MM.1S (cell line): ENCODE data around the gene SLIT3.

Experiments
- DNase-seq: peaks from one replicate; pipeline ENCODE4 v3.0.0-alpha.2; 2015
- H2AFZ ChIP-seq: fragments of 300-600 bp; sonication (generic); 2 replicates; pipeline ENCODE4 v1.6.0; 2016; ENCODE audit warnings: antibody characterized with exemption, low read length
- H3F3A ChIP-seq: fragments of 300-600 bp; sonication (generic); 2 replicates; pipeline ENCODE4 v1.6.1; 2016; ENCODE audit warnings: mild to moderate bottlenecking, antibody characterized with exemption, low read length, moderate library complexity, mixed read lengths; ENCODE audit not compliant: insufficient read depth
- H3K27ac ChIP-seq: fragments of 300-600 bp; sonication (generic); 2 replicates; pipeline ENCODE4 v1.5.1; 2016; ENCODE audit warnings: mild to moderate bottlenecking, low read length
- H3K27me3 ChIP-seq: fragments of 300-600 bp; sonication (generic); replicated peaks from 2 replicates; pipeline ENCODE4 v1.6.0; 2016; ENCODE audit warnings: low read length; ENCODE audit not compliant: insufficient read depth
- H3K36me3 ChIP-seq: fragments of 300-600 bp; sonication (generic); replicated peaks from 2 replicates; pipeline ENCODE4 v1.6.1; 2016; ENCODE audit warnings: mild to moderate bottlenecking, low read length, mixed read lengths; ENCODE audit not compliant: insufficient read depth
- H3K4me1 ChIP-seq: fragments of 300-600 bp; sonication (generic); 2 replicates; pipeline ENCODE4 v1.6.1; 2016; ENCODE audit warnings: low read length, mixed read lengths
- H3K4me2 ChIP-seq: fragments of 300-600 bp; sonication (generic); 2 replicates; pipeline ENCODE4 v1.6.0; 2016; ENCODE audit warnings: low read depth, low read length
- H3K4me3 ChIP-seq: fragments of 300-600 bp; sonication (generic); 2 replicates; pipeline ENCODE4 v1.5.1; 2016; ENCODE audit warnings: low read length, mixed read lengths
- H3K79me2 ChIP-seq: fragments of 300-600 bp; sonication (generic); 2 replicates; pipeline ENCODE4 v1.6.1; 2016; ENCODE audit warnings: mixed run types, low read length, mixed read lengths
- H3K9ac ChIP-seq: fragments of 300-600 bp; sonication (generic); 2 replicates; pipeline ENCODE4 v1.6.1; 2016; ENCODE audit warnings: low read length, mixed read lengths
- H3K9me2 ChIP-seq: fragments of 300-600 bp; sonication (generic); replicated peaks from 2 replicates; pipeline ENCODE4 v1.6.1; 2016; ENCODE audit warnings: mild to moderate bottlenecking, low read length, mixed read lengths; ENCODE audit not compliant: insufficient read depth
- H3K9me3 ChIP-seq: fragments of 300-600 bp; sonication (generic); replicated peaks from 2 replicates; pipeline ENCODE4 v1.6.1; 2016; ENCODE audit warnings: mild to moderate bottlenecking, low read length, mixed read lengths; ENCODE audit not compliant: insufficient read depth
- H4K20me1 ChIP-seq: fragments of 300-600 bp; sonication (generic); 2 replicates; pipeline ENCODE4 v1.6.1; 2016; ENCODE audit warnings: mild to moderate bottlenecking, low read length, moderate library complexity, mixed read lengths; ENCODE audit not compliant: insufficient read depth
- CTCF ChIP-seq: fragments of 300-600 bp; sonication (generic); IDR thresholded peaks from 2 replicates; pipeline ENCODE4 v1.5.1; 2016; ENCODE audit warnings: antibody characterized with exemption, low read length, mixed read lengths
- EZH2 ChIP-seq: fragments of 300-600 bp; sonication (generic); optimal IDR thresholded peaks from 2 replicates; pipeline ENCODE3; 2017; ENCODE audit warnings: low read depth, mild to moderate bottlenecking, antibody characterized with exemption, low read length, mixed read lengths
- EZH2phosphoT487 ChIP-seq: fragments of 300-600 bp; sonication (generic); IDR thresholded peaks from 2 replicates; pipeline ENCODE4 v1.6.1; 2018; ENCODE audit warnings: antibody characterized with exemption, low read length

The SLIT3 gene

GRCh38 chr5:168976311-168976970 is 324.5 kb downstream of the SLIT3 start:
- Histone ChIP-seq H3K27ac (no peak overlapping the region), H3K4me3 (no peak overlapping the region), H4K20me1 (no peaks in the 10 kb centered on the region), H3K4me1 (no peaks in the 10 kb centered on the region), H3K9ac (no peak overlapping the region), H3K79me2 (no peaks in the 10 kb centered on the region), H3F3A (no peaks in the 10 kb centered on the region), H3K9me3 (no peaks in the 10 kb centered on the region), H3K4me2 (no peak overlapping the region), H3K9me2 (no peaks in the 10 kb centered on the region), H3K27me3 (no peaks in the 10 kb centered on the region), H2AFZ (no peak overlapping the region), H3K36me3 (no peaks in the 10 kb centered on the region)
- no peak for DNase-seq
- TF ChIP-seq EZH2 (no peak), CTCF (no peak)

DNA sequence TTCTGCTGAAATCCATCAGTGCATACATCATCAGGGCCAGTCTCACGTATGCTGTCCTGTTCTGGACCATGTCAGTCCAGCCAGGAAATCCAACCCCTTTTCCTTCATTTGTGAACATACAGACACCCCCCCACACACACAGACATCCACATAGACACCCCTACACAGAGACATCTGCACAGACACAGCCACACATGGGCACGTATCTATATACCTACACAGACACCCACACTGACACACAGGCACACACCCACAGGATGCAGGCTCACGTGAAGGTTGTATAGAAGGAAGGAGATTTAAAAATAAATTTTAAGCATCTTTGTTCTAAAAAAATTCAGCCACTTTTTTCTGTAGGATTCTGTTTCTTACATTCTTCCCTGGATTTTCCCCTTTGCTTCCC is 325.6 kb downstream of the SLIT3 start:
- Histone ChIP-seq H3K36me3 (no peaks in the 10 kb centered on the region), H3K4me2 (no peak overlapping the region)
- DNase-seq = no peak

DNA sequence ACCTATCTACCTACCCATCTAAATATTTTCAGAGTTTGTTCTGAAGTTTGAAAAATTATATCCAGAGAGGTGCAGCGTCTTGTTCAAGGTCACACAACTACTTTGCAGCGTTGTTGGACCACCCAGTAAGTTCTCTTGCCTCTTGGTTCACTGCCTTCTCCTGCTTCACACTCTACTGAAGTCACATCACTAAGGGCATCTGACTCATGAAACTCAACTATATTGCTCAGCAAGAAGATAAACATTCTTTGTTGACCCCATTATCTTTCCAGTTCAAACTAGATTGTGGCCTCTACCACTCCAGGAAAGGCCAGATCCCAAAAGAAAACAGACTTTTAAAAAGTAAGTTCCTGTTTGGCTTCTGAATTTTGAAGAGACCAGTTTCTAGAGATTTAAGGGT is 326.9 kb downstream of the SLIT3 start:
- Histone ChIP-seq H3K9me2 (no peaks in the 10 kb centered on the region), H3K4me2 (no peak overlapping the region), H2AFZ (no peak overlapping the region), H3K9me3 (no peaks in the 10 kb centered on the region), H3K79me2 (no peaks in the 10 kb centered on the region), H3K27me3 (no peaks in the 10 kb centered on the region), H3K4me1 (no peaks in the 10 kb centered on the region), H4K20me1 (no peaks in the 10 kb centered on the region), H3F3A (no peaks in the 10 kb centered on the region), H3K9ac (no peak overlapping the region), H3K36me3 (no peaks in the 10 kb centered on the region), H3K4me3 (no peak overlapping the region), H3K27ac (no peak overlapping the region)
- no peak for TF ChIP-seq EZH2phosphoT487
- no peak for TF ChIP-seq EZH2
- TF ChIP-seq CTCF = no peak
- DNase-seq = no peak

More for the DNA sequence above, 325.6 kb downstream of the SLIT3 start:
- no peaks in the 10 kb centered on the region for H3K27me3 ChIP-seq
- no peaks in the 10 kb centered on the region for H3K9me3 ChIP-seq
- H3K79me2 ChIP-seq = no peaks in the 10 kb centered on the region
- H3K9ac ChIP-seq = no peak overlapping the region
- TF ChIP-seq EZH2phosphoT487 (no peak), EZH2 (no peak), CTCF (no peak)
- no peaks in the 10 kb centered on the region for H3F3A ChIP-seq
- H3K4me3 ChIP-seq = no peak overlapping the region
- no peak overlapping the region for H2AFZ ChIP-seq
- no peaks in the 10 kb centered on the region for H4K20me1 ChIP-seq
- no peaks in the 10 kb centered on the region for H3K4me1 ChIP-seq
- H3K9me2 ChIP-seq = no peaks in the 10 kb centered on the region
- H3K27ac ChIP-seq = no peak overlapping the region
